ENCODE measurements around the gene HBG2.

The HBG2 gene

GRCh38 chr11:5272395-5273017 lies 17.9 kb upstream of the HBG2 start:
- TF ChIP-seq CTCF (IDR thresholded peaks at IDR 0.05): no peak
- no peak overlapping the region for H3K27ac ChIP-seq

GRCh38 chr11:5269715-5270147 lies 15.2 kb upstream of the HBG2 start, which contains the start of gene HBE1:
Gene HBE1 (minus strand): TSS chr11:5269945. CDS start chr11:5269890, 55 bp downstream.
- Histone ChIP-seq H3K4me3 (ENCODE audit: low read depth in 1 of 2, low read length in 1 of 2) (no peak within 1 kb of the TSS), H3K36me3 (no peaks in the 10 kb centered on the region), H3K27me3 (no peaks in the 10 kb centered on the region), H3K9me3 (peaks cover 3% of the 10 kb centered on the region), H3K27ac (no peak within 1 kb of the TSS), H3K4me1 (ENCODE audit: control insufficient read depth in 1 of 2, insufficient read depth in 1 of 2, low read depth in 1 of 2, low read length in 1 of 2) (no peaks in the 10 kb centered on the region)
- TF ChIP-seq CTCF (IDR thresholded peaks at IDR 0.05): no peak

More at GRCh38 chr11:5272395-5273017, 17.9 kb upstream of the HBG2 start:
- H3K4me3 ChIP-seq (ENCODE audit: low read depth in 1 of 2, low read length in 1 of 2): no peak overlapping the region
- H3K36me3 ChIP-seq: no peaks in the 10 kb centered on the region
- H3K9me3 ChIP-seq: peaks cover 3% of the 10 kb centered on the region
- no peaks in the 10 kb centered on the region for H3K27me3 ChIP-seq
- no peaks in the 10 kb centered on the region for H3K4me1 ChIP-seq (ENCODE audit: control insufficient read depth in 1 of 2, insufficient read depth in 1 of 2, low read depth in 1 of 2, low read length in 1 of 2)

- Histone ChIP-seq H3K4me3 (ENCODE audit: low read depth in 1 of 2, low read length in 1 of 2) (no peak overlapping the region), H3K27ac (no peak overlapping the region), H3K4me1 (ENCODE audit: control insufficient read depth in 1 of 2, insufficient read depth in 1 of 2, low read depth in 1 of 2, low read length in 1 of 2) (no peaks in the 10 kb centered on the region), H3K36me3 (no peaks in the 10 kb centered on the region), H3K27me3 (no peaks in the 10 kb centered on the region), H3K9me3 (peaks cover 3% of the 10 kb centered on the region)
- no peak for TF ChIP-seq CTCF (IDR thresholded peaks at IDR 0.05)
These were observed 12.5 kb upstream of the HBG2 start for GRCh38 chr11:5267033-5267563.

GRCh38 chr11:5266609-5267008 lies 12.0 kb upstream of the HBG2 start:
- TF ChIP-seq CTCF (IDR thresholded peaks at IDR 0.05): no peak
- Histone ChIP-seq H3K4me1 (ENCODE audit: control insufficient read depth in 1 of 2, insufficient read depth in 1 of 2, low read depth in 1 of 2, low read length in 1 of 2) (no peaks in the 10 kb centered on the region), H3K36me3 (no peaks in the 10 kb centered on the region), H3K9me3 (peaks cover 3% of the 10 kb centered on the region), H3K27ac (no peak overlapping the region), H3K4me3 (ENCODE audit: low read depth in 1 of 2, low read length in 1 of 2) (no peak overlapping the region), H3K27me3 (no peaks in the 10 kb centered on the region)

GRCh38 chr11:5265832-5266231 lies 11.3 kb upstream of the HBG2 start:
- TF ChIP-seq CTCF (IDR thresholded peaks at IDR 0.05): no peak
- Histone ChIP-seq H3K4me3 (ENCODE audit: low read depth in 1 of 2, low read length in 1 of 2) (no peak overlapping the region), H3K27me3 (no peaks in the 10 kb centered on the region), H3K27ac (no peak overlapping the region), H3K36me3 (no peaks in the 10 kb centered on the region), H3K4me1 (ENCODE audit: control insufficient read depth in 1 of 2, insufficient read depth in 1 of 2, low read depth in 1 of 2, low read length in 1 of 2) (no peaks in the 10 kb centered on the region), H3K9me3 (peaks cover 3% of the 10 kb centered on the region)

Measured in neutrophil (primary cell).